Activated CD4-positive, alpha-beta memory T cell treated with anti-CD3 and anti-CD28 coated beads for 36 hours (primary cell): Measurements from ENCODE around the gene TTYH1. TPM values are rescaled to one million over a fixed set of nuclear protein-coding genes. Genes with fewer than 3 reads are reported as not detected.
"Not testable (repeated sequence)": the region's sequence is repeated elsewhere in the genome, so short reads cannot be mapped to it uniquely, and the experiment has no call there.

Source experiments
- CTCF ChIA-PET: fragments of 350-600 bp; sonication (Branson Sonifier 250); formaldehyde crosslinking; loops from one replicate; lab custom pipeline; 2021; ENCODE audit warnings: antibody characterized with exemption, inconsistent platforms; lab: Charles Lee
- POLR2A ChIA-PET: fragments of 350-600 bp; sonication (Branson Sonifier 250); formaldehyde crosslinking; loops from one replicate; lab custom pipeline; 2021; ENCODE audit warnings: antibody characterized with exemption; lab: Charles Lee
- DNase-seq: peaks from one replicate; pipeline ENCODE4 v3.0.0-alpha.2; 2020
- H3K27ac Mint-ChIP-seq: one replicate; pipeline ENCODE4 v1.8.0; 2021; ENCODE audit warnings: mixed read lengths
- H3K27me3 Mint-ChIP-seq: one replicate; pipeline ENCODE4 v1.8.0; 2021; ENCODE audit warnings: mixed read lengths
- H3K36me3 Mint-ChIP-seq: one replicate; pipeline ENCODE4 v1.8.0; 2021; ENCODE audit warnings: mixed read lengths
- H3K4me1 Mint-ChIP-seq: one replicate; pipeline ENCODE4 v1.8.0; 2021; ENCODE audit warnings: low read depth, mixed read lengths
- H3K4me3 Mint-ChIP-seq: one replicate; pipeline ENCODE4 v1.8.0; 2021; ENCODE audit warnings: mild to moderate bottlenecking, mixed read lengths
- H3K9me3 Mint-ChIP-seq: one replicate; pipeline ENCODE4 v1.8.0; 2021; ENCODE audit warnings: mixed read lengths
- intact Hi-C: fragments of 100-400 bp; cut with micrococcal nuclease; formaldehyde crosslinking; loops from one replicate; pipeline ENCODE4 v1.15.1; 2023
- total RNA-seq, 2 experiments: library from RNA; stranded (reverse); gene quantifications; one replicate each; pipeline ENCODE4 v1.2.3, GENCODE V29; 2021

Gene TTYH1
- total RNA-seq, 2 experiments from 2014 or later, result not detected

GRCh38 chr19:54379187-54379678, 36.0 kb upstream of the TTYH1 start:
- no peaks in the 10 kb centered on the region for H3K36me3 Mint-ChIP-seq
- ChIA-PET POLR2A (interaction anchor here (0.6 kb wide), 1 partner anchor 207 kb away, joined by 3 read pairs; no protein-coding TSS in a partner anchor), CTCF (interaction anchor here (0.6 to 3.4 kb wide), 4 partner anchors 9 to 1667 kb away, joined by 3 to 16 read pairs (median 5); no protein-coding TSS in a partner anchor)
- H3K4me3 Mint-ChIP-seq, result no peak overlapping the region
- no peak for DNase-seq
- peaks cover 4% of the 10 kb centered on the region for H3K9me3 Mint-ChIP-seq
- intact Hi-C loops, result no loop called here
- peaks cover 11% of the 10 kb centered on the region for H3K27me3 Mint-ChIP-seq
- H3K4me1 Mint-ChIP-seq, result peaks cover 49% of the 10 kb centered on the region
- no peak overlapping the region for H3K27ac Mint-ChIP-seq

- POLR2A ChIA-PET, result no interaction called here
- CTCF ChIA-PET, result interaction anchor here (3.4 kb wide), 1 partner anchor 10 kb away, joined by 16 read pairs; no protein-coding TSS in a partner anchor
- peaks cover 4% of the 10 kb centered on the region for H3K9me3 Mint-ChIP-seq
- peaks cover 10% of the 10 kb centered on the region for H3K27me3 Mint-ChIP-seq
- intact Hi-C loops, result loop anchor here (10.0 kb wide), 1 partner anchor 136 kb away; the partner anchor contains the start of gene LILRA6
- peaks cover 32% of the 10 kb centered on the region for H3K4me1 Mint-ChIP-seq
- H3K4me3 Mint-ChIP-seq, result no peak overlapping the region
- H3K27ac Mint-ChIP-seq, result no peak overlapping the region
- DNase-seq, result no peak
- H3K36me3 Mint-ChIP-seq, result no peaks in the 10 kb centered on the region
These were observed 34.4 kb upstream of the TTYH1 start for GRCh38 chr19:54380897-54381296.

GRCh38 chr19:54382041-54382440, 33.2 kb upstream of the TTYH1 start:
- H3K9me3 Mint-ChIP-seq, POLR2A ChIA-PET, CTCF ChIA-PET, H3K27me3 Mint-ChIP-seq, H3K36me3 Mint-ChIP-seq, H3K27ac Mint-ChIP-seq, H3K4me3 Mint-ChIP-seq, DNase-seq: not testable (repeated sequence)
- intact Hi-C loops, result loop anchor here (10.0 kb wide), 1 partner anchor 137 kb away; the partner anchor contains the start of gene LILRA6
- peaks cover 24% of the 10 kb centered on the region for H3K4me1 Mint-ChIP-seq

- CTCF ChIA-PET, result no interaction called here
- intact Hi-C loops, result loop anchor here (10.0 kb wide), 1 partner anchor 139 kb away; the partner anchor contains the start of gene LILRA6
- Mint-ChIP-seq H3K27ac (no peak overlapping the region), H3K4me1 (peaks cover 28% of the 10 kb centered on the region), H3K4me3 (peak overlapping the region; percentile 10), H3K36me3 (no peaks in the 10 kb centered on the region), H3K27me3 (peaks cover 6% of the 10 kb centered on the region), H3K9me3 (peaks cover 4% of the 10 kb centered on the region)
- POLR2A ChIA-PET, result interaction anchor here (0.6 kb wide), 1 partner anchor 471 kb away, joined by 3 read pairs; no protein-coding TSS in a partner anchor
- no peak for DNase-seq
These were observed 31.9 kb upstream of the TTYH1 start for GRCh38 chr19:54383330-54383729.

- intact Hi-C loops, result loop anchor here (1.0 to 10.0 kb wide), 4 partner anchors 15 to 143 kb away; partner anchors contain the start of genes LAIR1 and LILRA6
- Mint-ChIP-seq H3K4me3 (peak overlapping the region; percentile 72), H3K4me1 (peaks cover 36% of the 10 kb centered on the region), H3K27me3 (peaks cover 8% of the 10 kb centered on the region), H3K9me3 (no peaks in the 10 kb centered on the region), H3K27ac (no peak overlapping the region), H3K36me3 (no peaks in the 10 kb centered on the region)
- CTCF ChIA-PET, result interaction anchor here (0.7 to 6.7 kb wide), 13 partner anchors 9 to 121 kb away, joined by 3 to 145 read pairs (median 5); partner anchors contain the start of genes LAIR1 and TTYH1
- peak; percentile 39 for DNase-seq
- POLR2A ChIA-PET, result interaction anchor here (1.6 to 1.7 kb wide), 2 partner anchors 10 to 20 kb away, joined by 4 to 6 read pairs; no protein-coding TSS in a partner anchor
These were observed 27.1 kb upstream of the TTYH1 start for GRCh38 chr19:54387991-54388801.

- no peak overlapping the region for H3K27ac Mint-ChIP-seq
- peak overlapping the region; percentile 72 for H3K4me3 Mint-ChIP-seq
- no peaks in the 10 kb centered on the region for H3K36me3 Mint-ChIP-seq
- no peaks in the 10 kb centered on the region for H3K9me3 Mint-ChIP-seq
- CTCF ChIA-PET, result interaction anchor here (0.7 to 6.7 kb wide), 14 partner anchors 10 to 122 kb away, joined by 3 to 145 read pairs (median 4); partner anchors contain the start of genes LAIR1 and TTYH1
- peaks cover 32% of the 10 kb centered on the region for H3K4me1 Mint-ChIP-seq
- H3K27me3 Mint-ChIP-seq, result peaks cover 9% of the 10 kb centered on the region
- POLR2A ChIA-PET, result interaction anchor here (1.6 to 1.7 kb wide), 2 partner anchors 11 to 20 kb away, joined by 4 to 6 read pairs; no protein-coding TSS in a partner anchor
- DNase-seq, result peak; percentile 38
- intact Hi-C loops, result loop anchor here (1.0 to 10.0 kb wide), 4 partner anchors 16 to 144 kb away; partner anchors contain the start of genes LAIR1 and LILRA6
These were observed 26.5 kb upstream of the TTYH1 start for GRCh38 chr19:54388802-54389139.

GRCh38 chr19:54389553-54389952, 25.7 kb upstream of the TTYH1 start:
- Mint-ChIP-seq H3K4me1 (peaks cover 32% of the 10 kb centered on the region), H3K27ac (no peak overlapping the region), H3K36me3 (no peaks in the 10 kb centered on the region), H3K4me3 (no peak overlapping the region), H3K27me3 (peaks cover 13% of the 10 kb centered on the region), H3K9me3 (no peaks in the 10 kb centered on the region)
- POLR2A ChIA-PET, result no interaction called here
- intact Hi-C loops, result loop anchor here (2.0 to 10.0 kb wide), 3 partner anchors 17 to 145 kb away; partner anchors contain the start of gene LILRA6
- CTCF ChIA-PET, result interaction anchor here (0.8 to 6.7 kb wide), 8 partner anchors 17 to 122 kb away, joined by 3 to 145 read pairs (median 19); partner anchors contain the start of gene LAIR1
- DNase-seq, result no peak

GRCh38 chr19:54390942-54391577, 24.2 kb upstream of the TTYH1 start:
- no peak overlapping the region for H3K27ac Mint-ChIP-seq
- peaks cover 15% of the 10 kb centered on the region for H3K27me3 Mint-ChIP-seq
- POLR2A ChIA-PET, result interaction anchor here (0.6 kb wide), 1 partner anchor 68 kb away, joined by 3 read pairs; no protein-coding TSS in a partner anchor
- intact Hi-C loops, result loop anchor here (1.0 kb wide), 1 partner anchor 66 kb away; no protein-coding TSS in a partner anchor
- H3K9me3 Mint-ChIP-seq, result no peaks in the 10 kb centered on the region
- DNase-seq, result peak; percentile 60
- CTCF ChIA-PET, result interaction anchor here (0.6 to 6.7 kb wide), 23 partner anchors 10 to 132 kb away, joined by 3 to 145 read pairs (median 6); partner anchors contain the start of genes LAIR1 and LENG8
- no peak overlapping the region for H3K4me3 Mint-ChIP-seq
- peaks cover 32% of the 10 kb centered on the region for H3K4me1 Mint-ChIP-seq
- no peaks in the 10 kb centered on the region for H3K36me3 Mint-ChIP-seq

- Mint-ChIP-seq H3K27ac (no peak overlapping the region), H3K4me3 (no peak overlapping the region), H3K36me3 (no peaks in the 10 kb centered on the region), H3K27me3 (peaks cover 18% of the 10 kb centered on the region), H3K9me3 (no peaks in the 10 kb centered on the region), H3K4me1 (peaks cover 32% of the 10 kb centered on the region)
- intact Hi-C loops, result loop anchor here (1.0 kb wide), 1 partner anchor 66 kb away; no protein-coding TSS in a partner anchor
- DNase-seq, result no peak
- ChIA-PET CTCF (interaction anchor here (0.6 to 6.7 kb wide), 18 partner anchors 9 to 132 kb away, joined by 3 to 145 read pairs (median 12); partner anchors contain the start of genes LAIR1 and LENG8), POLR2A (no interaction called here)
These were observed 23.6 kb upstream of the TTYH1 start for GRCh38 chr19:54391589-54392061.

- POLR2A ChIA-PET, result no interaction called here
- peaks cover 19% of the 10 kb centered on the region for H3K27me3 Mint-ChIP-seq
- intact Hi-C loops, result no loop called here
- no peaks in the 10 kb centered on the region for H3K9me3 Mint-ChIP-seq
- H3K4me3 Mint-ChIP-seq, result no peak overlapping the region
- no peak for DNase-seq
- CTCF ChIA-PET, result interaction anchor here (1.1 to 6.7 kb wide), 14 partner anchors 9 to 133 kb away, joined by 3 to 145 read pairs (median 14); partner anchors contain the start of genes LAIR1 and LENG8
- H3K4me1 Mint-ChIP-seq, result peaks cover 32% of the 10 kb centered on the region
- no peak overlapping the region for H3K27ac Mint-ChIP-seq
- no peaks in the 10 kb centered on the region for H3K36me3 Mint-ChIP-seq
These were observed 23.2 kb upstream of the TTYH1 start for GRCh38 chr19:54392105-54392504.

- Mint-ChIP-seq H3K9me3 (no peaks in the 10 kb centered on the region), H3K27me3 (peaks cover 19% of the 10 kb centered on the region), H3K36me3 (no peaks in the 10 kb centered on the region), H3K4me1 (peaks cover 23% of the 10 kb centered on the region), H3K4me3 (no peak overlapping the region), H3K27ac (no peak overlapping the region)
- intact Hi-C loops, result no loop called here
- DNase-seq, result no peak
- ChIA-PET CTCF (interaction anchor here (3.6 to 6.7 kb wide), 2 partner anchors 37 to 67 kb away, joined by 29 to 145 read pairs; no protein-coding TSS in a partner anchor), POLR2A (no interaction called here)
These were observed 21.9 kb upstream of the TTYH1 start for GRCh38 chr19:54393381-54393780.
